H4 (cell line): ENCODE measurements around the gene WDR62. TPM values are rescaled to one million over a fixed set of nuclear protein-coding genes. Genes with fewer than 3 reads are reported as not detected.

ENCODE experiments used
- DNase-seq: peaks from one replicate; pipeline ENCODE4 v3.0.0-alpha.2; 2015; ENCODE audit warnings: low spot score
- total RNA-seq: library from RNA; depleted of rRNA; stranded (reverse); fragments of >200 nt; shearing (Covaris generic); gene quantifications from 2 replicates; pipeline ENCODE4 v1.2.3, GENCODE V29; 2014

Gene WDR62
- total RNA-seq, 1 experiment from 2014 or later: 21.9 TPM

- no peak for DNase-seq
Measured at GRCh38 chr19:36079389-36079945, 24.8 kb downstream of the WDR62 start.

- no peak for DNase-seq
Measured at GRCh38 chr19:36081385-36081784, 26.7 kb downstream of the WDR62 start.

- no peak for DNase-seq
Measured at GRCh38 chr19:36081894-36082293, 27.2 kb downstream of the WDR62 start.

- DNase-seq: no peak
Measured at GRCh38 chr19:36082916-36083315, 28.2 kb downstream of the WDR62 start.

- no peak for DNase-seq
Measured at GRCh38 chr19:36084231-36085009, 29.7 kb downstream of the WDR62 start.

- DNase-seq: no peak
Measured at GRCh38 chr19:36086326-36086725, 31.6 kb downstream of the WDR62 start.

- DNase-seq: no peak
Measured at GRCh38 chr19:36089847-36090246, 35.1 kb downstream of the WDR62 start.

GRCh38 chr19:36090910-36091695 is 36.4 kb downstream of the WDR62 start:
- DNase-seq: no peak

GRCh38 chr19:36092566-36092965 is 37.9 kb downstream of the WDR62 start:
- DNase-seq: no peak

GRCh38 chr19:36093146-36093662 is 38.5 kb downstream of the WDR62 start:
- DNase-seq: no peak

GRCh38 chr19:36093687-36094086 is 39.0 kb downstream of the WDR62 start:
- no peak for DNase-seq

GRCh38 chr19:36097036-36097435 is 42.3 kb downstream of the WDR62 start:
- DNase-seq: no peak

GRCh38 chr19:36099166-36099785 is 44.6 kb downstream of the WDR62 start:
- DNase-seq: no peak

- no peak for DNase-seq
Measured at GRCh38 chr19:36100476-36100875, 45.8 kb downstream of the WDR62 start.

- peak; percentile 22 for DNase-seq
Measured at GRCh38 chr19:36101550-36102327, 47.0 kb downstream of the WDR62 start.

GRCh38 chr19:36103040-36103626 is 48.4 kb downstream of the WDR62 start:
- no peak for DNase-seq

GRCh38 chr19:36103842-36104552 is 49.3 kb downstream of the WDR62 start:
- DNase-seq: no peak

- no peak for DNase-seq
Measured at GRCh38 chr19:36106441-36106840, 51.7 kb downstream of the WDR62 start.

- DNase-seq: peak; percentile 23
Measured at GRCh38 chr19:36106991-36107390, 52.3 kb downstream of the WDR62 start.

- no peak for DNase-seq
Measured at GRCh38 chr19:36108684-36109083, 54.0 kb downstream of the WDR62 start.
